Measurements from ENCODE around the gene TRAF1.

DNA sequence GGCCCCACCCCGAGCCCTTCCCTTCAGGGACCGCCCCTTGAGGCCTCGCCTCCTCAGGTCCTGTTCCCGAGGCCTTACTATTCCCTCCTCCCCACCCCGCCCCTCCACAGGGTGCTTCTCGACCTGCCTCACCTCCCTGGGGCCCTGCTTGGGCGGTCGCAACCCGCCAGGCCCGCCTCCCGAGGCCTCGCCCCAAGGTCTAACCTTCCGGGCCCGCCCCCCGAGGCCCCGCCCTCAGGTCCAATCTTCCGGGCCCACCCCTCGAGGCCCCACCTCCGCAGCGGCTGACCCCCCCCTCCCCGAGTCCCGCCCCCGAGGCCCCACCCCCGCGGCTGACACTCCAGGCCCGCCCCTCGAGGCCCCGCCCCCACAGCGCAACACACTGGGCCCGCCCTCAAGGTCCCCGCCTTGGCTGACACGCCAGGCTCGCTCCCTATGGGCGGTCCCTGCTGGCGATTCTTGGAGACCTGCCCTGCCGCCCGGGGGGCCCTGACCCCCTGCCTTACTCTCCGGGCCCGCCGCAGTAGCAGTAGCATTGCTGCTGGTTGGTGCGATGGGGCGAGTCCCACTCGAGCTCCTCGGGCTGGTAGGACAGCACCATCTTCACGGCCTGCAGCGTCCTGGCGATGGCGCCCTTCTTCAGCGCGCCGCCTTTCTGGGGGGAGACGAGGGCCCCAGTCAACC lies 57.8 kb downstream of the TRAF1 start:
- TF ChIP-seq, protein P1, sequence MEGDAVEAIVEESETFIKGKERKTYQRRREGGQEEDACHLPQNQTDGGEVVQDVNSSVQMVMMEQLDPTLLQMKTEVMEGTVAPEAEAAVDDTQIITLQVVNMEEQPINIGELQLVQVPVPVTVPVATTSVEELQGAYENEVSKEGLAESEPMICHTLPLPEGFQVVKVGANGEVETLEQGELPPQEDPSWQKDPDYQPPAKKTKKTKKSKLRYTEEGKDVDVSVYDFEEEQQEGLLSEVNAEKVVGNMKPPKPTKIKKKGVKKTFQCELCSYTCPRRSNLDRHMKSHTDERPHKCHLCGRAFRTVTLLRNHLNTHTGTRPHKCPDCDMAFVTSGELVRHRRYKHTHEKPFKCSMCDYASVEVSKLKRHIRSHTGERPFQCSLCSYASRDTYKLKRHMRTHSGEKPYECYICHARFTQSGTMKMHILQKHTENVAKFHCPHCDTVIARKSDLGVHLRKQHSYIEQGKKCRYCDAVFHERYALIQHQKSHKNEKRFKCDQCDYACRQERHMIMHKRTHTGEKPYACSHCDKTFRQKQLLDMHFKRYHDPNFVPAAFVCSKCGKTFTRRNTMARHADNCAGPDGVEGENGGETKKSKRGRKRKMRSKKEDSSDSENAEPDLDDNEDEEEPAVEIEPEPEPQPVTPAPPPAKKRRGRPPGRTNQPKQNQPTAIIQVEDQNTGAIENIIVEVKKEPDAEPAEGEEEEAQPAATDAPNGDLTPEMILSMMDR (conservative IDR thresholded peaks at IDR 0.05 in 1 of 2, IDR thresholded peaks at IDR 0.05 in 1 of 2; ENCODE audit: low read depth in 1 of 2, low read length in 2 of 2): peak; percentile 44 to 47
- no peak for TF ChIP-seq EZH2 (IDR thresholded peaks at IDR 0.05; ENCODE audit: low read length, missing control alignments)
